HFFc6 (cell line): ENCODE measurements around the gene ZNF521. TPM values are rescaled to one million over a fixed set of nuclear protein-coding genes. Genes with fewer than 3 reads are reported as not detected.
"Not testable (repeated sequence)": the region's sequence is repeated elsewhere in the genome, so short reads cannot be mapped to it uniquely, and the experiment has no call there.

Experiments used
- DNase-seq: peaks from one replicate; pipeline ENCODE4 v3.0.0-alpha.2; 2018
- H3K27ac Mint-ChIP-seq: 2 replicates; pipeline ENCODE4 v1.8.0; 2020; ENCODE audit warnings: mild to moderate bottlenecking, mixed read lengths
- H3K27me3 Mint-ChIP-seq: 2 replicates; pipeline ENCODE4 v1.8.0; 2021; ENCODE audit warnings: mild to moderate bottlenecking, moderate library complexity, mixed read lengths; ENCODE audit not compliant: insufficient read depth
- H3K36me3 Mint-ChIP-seq: 2 replicates; pipeline ENCODE4 v1.8.0; 2021; ENCODE audit warnings: low read depth, mixed read lengths
- H3K4me1 Mint-ChIP-seq: 2 replicates; pipeline ENCODE4 v1.8.0; 2020; ENCODE audit warnings: low read depth, mixed read lengths
- H3K4me3 Mint-ChIP-seq: 2 replicates; pipeline ENCODE4 v1.8.0; 2020; ENCODE audit warnings: mild to moderate bottlenecking, moderate library complexity, mixed read lengths
- H3K9me3 Mint-ChIP-seq: 2 replicates; pipeline ENCODE4 v1.8.0; 2020; ENCODE audit warnings: mild to moderate bottlenecking, mixed read lengths
- total RNA-seq, 6 experiments: library from RNA; stranded (reverse); fragmentation: NEBNext Ultra II Directional; extraction: Animal tissue kit (Norgen Biotek cat#: 25700); gene quantifications; 2 replicates in 1 of 6; 3 replicates in 5 of 6; pipeline ENCODE4 v1.2.3, GENCODE V29; 2021
- TF ChIP-seq, protein P1 (sequence below): fragments of 200-600 bp; sonication (generic); IDR thresholded peaks from 2 replicates; pipeline ENCODE4 v1.5.0; 2021; ENCODE audit warnings: antibody characterized with exemption, mild to moderate bottlenecking

Gene ZNF521
- total RNA-seq, 6 experiments from 2014 or later = 0.27 to 5.3 (median 0.84) TPM

GRCh38 chr18:25043104-25043503 lies 308.9 kb downstream of the ZNF521 start:
- Mint-ChIP-seq H3K36me3 (peaks cover 5% of the 10 kb centered on the region; the same call in 1 of the 2 replicates), H3K9me3 (peaks cover 17% of the 10 kb centered on the region; the same call in 1 of the 2 replicates), H3K27me3 (peaks cover 12% of the 10 kb centered on the region; the same call in 1 of the 2 replicates), H3K4me1 (no peaks in the 10 kb centered on the region), H3K4me3 (no peak overlapping the region), H3K27ac (no peak overlapping the region)
- no peak for DNase-seq
- TF ChIP-seq, protein P1, sequence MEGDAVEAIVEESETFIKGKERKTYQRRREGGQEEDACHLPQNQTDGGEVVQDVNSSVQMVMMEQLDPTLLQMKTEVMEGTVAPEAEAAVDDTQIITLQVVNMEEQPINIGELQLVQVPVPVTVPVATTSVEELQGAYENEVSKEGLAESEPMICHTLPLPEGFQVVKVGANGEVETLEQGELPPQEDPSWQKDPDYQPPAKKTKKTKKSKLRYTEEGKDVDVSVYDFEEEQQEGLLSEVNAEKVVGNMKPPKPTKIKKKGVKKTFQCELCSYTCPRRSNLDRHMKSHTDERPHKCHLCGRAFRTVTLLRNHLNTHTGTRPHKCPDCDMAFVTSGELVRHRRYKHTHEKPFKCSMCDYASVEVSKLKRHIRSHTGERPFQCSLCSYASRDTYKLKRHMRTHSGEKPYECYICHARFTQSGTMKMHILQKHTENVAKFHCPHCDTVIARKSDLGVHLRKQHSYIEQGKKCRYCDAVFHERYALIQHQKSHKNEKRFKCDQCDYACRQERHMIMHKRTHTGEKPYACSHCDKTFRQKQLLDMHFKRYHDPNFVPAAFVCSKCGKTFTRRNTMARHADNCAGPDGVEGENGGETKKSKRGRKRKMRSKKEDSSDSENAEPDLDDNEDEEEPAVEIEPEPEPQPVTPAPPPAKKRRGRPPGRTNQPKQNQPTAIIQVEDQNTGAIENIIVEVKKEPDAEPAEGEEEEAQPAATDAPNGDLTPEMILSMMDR = no peak

DNA sequence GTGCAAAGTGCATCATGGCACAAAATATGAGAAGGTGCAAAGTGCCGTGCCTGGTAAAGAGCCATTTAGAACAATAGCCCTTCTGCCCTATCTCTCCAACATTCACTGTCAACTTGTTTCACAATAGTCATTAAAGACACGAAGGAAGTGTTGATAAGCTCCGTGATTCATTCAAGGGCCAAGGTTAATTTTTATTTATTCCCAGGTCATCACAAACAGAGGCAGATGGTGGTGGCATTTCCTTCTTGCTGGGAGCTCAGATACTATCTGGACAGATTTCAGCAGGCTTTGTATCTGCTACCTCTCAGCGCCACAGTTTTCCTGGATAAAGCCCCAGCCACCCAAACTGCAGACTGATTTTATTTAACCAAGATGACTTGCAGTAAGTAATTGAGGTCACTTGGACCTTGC lies 309.3 kb downstream of the ZNF521 start:
- no peak overlapping the region for H3K27ac Mint-ChIP-seq
- H3K9me3 Mint-ChIP-seq = peaks cover 17% of the 10 kb centered on the region; the same call in 1 of the 2 replicates
- DNase-seq = no peak
- H3K36me3 Mint-ChIP-seq = peaks cover 5% of the 10 kb centered on the region; the same call in 1 of the 2 replicates
- TF ChIP-seq, protein P1 = no peak
- H3K4me1 Mint-ChIP-seq = no peaks in the 10 kb centered on the region
- peaks cover 12% of the 10 kb centered on the region; the same call in 1 of the 2 replicates for H3K27me3 Mint-ChIP-seq
- no peak overlapping the region for H3K4me3 Mint-ChIP-seq

- TF ChIP-seq, protein P1 = no peak
- Mint-ChIP-seq H3K9me3 (peaks cover 14% of the 10 kb centered on the region), H3K36me3 (peaks cover 5% of the 10 kb centered on the region; the same call in 1 of the 2 replicates), H3K4me3 (no peak overlapping the region), H3K27me3 (peaks cover 10% of the 10 kb centered on the region; the same call in 1 of the 2 replicates), H3K27ac (no peak overlapping the region), H3K4me1 (no peaks in the 10 kb centered on the region)
- no peak for DNase-seq
These were observed 312.2 kb downstream of the ZNF521 start for GRCh38 chr18:25039781-25040180.

- TF ChIP-seq, protein P1 = no peak
- H3K4me3 Mint-ChIP-seq = no peak overlapping the region
- H3K4me1 Mint-ChIP-seq = no peaks in the 10 kb centered on the region
- peaks cover 10% of the 10 kb centered on the region for H3K9me3 Mint-ChIP-seq
- no peak for DNase-seq
- peaks cover 2% of the 10 kb centered on the region; the same call in 1 of the 2 replicates for H3K36me3 Mint-ChIP-seq
- H3K27me3 Mint-ChIP-seq = peaks cover 4% of the 10 kb centered on the region; the same call in 1 of the 2 replicates
- no peak overlapping the region for H3K27ac Mint-ChIP-seq
These were observed 313.7 kb downstream of the ZNF521 start for GRCh38 chr18:25038261-25038660.

DNA sequence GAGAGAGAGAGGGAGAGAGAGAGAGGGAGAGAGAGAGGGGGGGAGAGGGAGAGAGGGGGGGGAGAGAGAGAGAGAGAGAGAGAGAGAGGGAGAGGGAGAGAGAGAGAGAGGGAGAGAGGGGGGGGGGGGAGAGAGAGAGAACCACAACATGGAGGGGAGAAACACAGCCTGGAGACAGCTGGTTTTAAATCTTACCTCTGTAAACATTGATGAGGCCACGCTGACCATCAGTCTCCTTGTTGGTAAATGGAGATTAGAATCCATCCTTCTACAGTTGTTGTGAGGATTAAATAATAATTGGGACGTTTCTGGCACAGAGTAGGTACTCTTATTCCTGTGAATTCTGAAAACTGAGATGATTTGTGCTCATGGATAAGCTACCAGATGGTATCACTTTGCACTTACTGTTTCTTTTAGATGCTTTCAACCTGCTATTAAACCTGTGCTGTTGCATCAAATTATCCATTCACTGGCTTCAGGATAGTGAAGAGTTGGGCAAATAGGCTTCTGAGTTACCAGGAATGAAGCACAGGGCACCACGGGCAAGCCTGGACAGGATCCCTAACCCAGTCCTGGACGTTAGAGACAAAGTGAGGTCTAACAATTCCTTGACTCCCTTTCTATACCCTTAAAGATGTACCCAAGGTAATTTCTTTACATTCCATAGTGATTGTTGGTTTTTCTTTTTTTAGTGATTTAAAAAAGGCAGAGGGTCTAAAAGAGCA lies 318.1 kb downstream of the ZNF521 start:
- peaks cover 4% of the 10 kb centered on the region for H3K9me3 Mint-ChIP-seq
- no peak for DNase-seq
- no peak overlapping the region for H3K4me3 Mint-ChIP-seq
- no peaks in the 10 kb centered on the region for H3K4me1 Mint-ChIP-seq
- peaks cover 7% of the 10 kb centered on the region; the same call in 1 of the 2 replicates for H3K27me3 Mint-ChIP-seq
- H3K36me3 Mint-ChIP-seq = no peaks in the 10 kb centered on the region
- H3K27ac Mint-ChIP-seq = no peak overlapping the region
- TF ChIP-seq, protein P1 = no peak

GRCh38 chr18:25033175-25033574 lies 318.8 kb downstream of the ZNF521 start:
- not testable (repeated sequence) for H3K9me3 Mint-ChIP-seq, H3K27ac Mint-ChIP-seq, H3K36me3 Mint-ChIP-seq, DNase-seq, H3K27me3 Mint-ChIP-seq, H3K4me1 Mint-ChIP-seq, H3K4me3 Mint-ChIP-seq
